ENCODE results near the gene ARL8B. TPM values are rescaled to one million over a fixed set of nuclear protein-coding genes. Genes with fewer than 3 reads are reported as not detected.

The ARL8B gene
- total and polyA plus RNA-seq, 9 of the 15 experiments (the other 6 are each of a cell fraction or from before 2014, with no cell fraction given): 28.5 to 99.4 (median 77.2) TPM

- TF ChIP-seq ZBTB17 (CRISPR knock-in tag; IDR thresholded peaks at IDR 0.05) (0 out of 2 replicates have a peak, but pooled peaks have one; percentile 42), GTF2E2 (tag; IDR thresholded peaks at IDR 0.05) (no peak), ZKSCAN3 (CRISPR knock-in tag; IDR thresholded peaks at IDR 0.05) (no peak), E2F4 (CRISPR knock-in tag; IDR thresholded peaks at IDR 0.05; ENCODE audit: low read depth) (peak; percentile 35; the same call in 1 of the 2 replicates), SMC3 (conservative IDR thresholded peaks at IDR 0.05; ENCODE audit: insufficient read depth, low read depth, low read length) (no peak), MYC (IDR thresholded peaks at IDR 0.05; ENCODE audit: low read depth, low read length) (no peak), MYC (CRISPR knock-in tag; IDR thresholded peaks at IDR 0.05; ENCODE audit: borderline replicate concordance, low read depth) (peak; percentile 15; the same call in 1 of the 2 replicates), TAF7 (tag; IDR thresholded peaks at IDR 0.05) (no peak), ATF7 (IDR thresholded peaks at IDR 0.05) (peak; percentile 38; the same call in 1 of the 2 replicates), NFXL1 (CRISPR knock-in tag; IDR thresholded peaks at IDR 0.05) (0 out of 2 replicates have a peak, but pooled peaks have one; percentile 39), SMAD4 (CRISPR knock-in tag; conservative IDR thresholded peaks at IDR 0.05) (0 out of 2 replicates have a peak, but pooled peaks have one; percentile 20), HIVEP1 (CRISPR knock-in tag; IDR thresholded peaks at IDR 0.05) (0 out of 2 replicates have a peak, but pooled peaks have one; percentile 16), EP400 (IDR thresholded peaks at IDR 0.05) (peak; percentile 27; the same call in 1 of the 2 replicates), TAF1 (IDR thresholded peaks at IDR 0.05; ENCODE audit: control insufficient read depth, extremely low read depth, insufficient read depth, low read length, severe bottlenecking) (no peak), SRF (CRISPR knock-in tag; IDR thresholded peaks at IDR 0.05) (0 out of 4 replicates have a peak, but pooled peaks of 1 of the 2 experiments have one; percentile 30), NCOR1 (IDR thresholded peaks at IDR 0.05) (no peak), HNRNPLL (IDR thresholded peaks at IDR 0.05; ENCODE audit: low read depth, low read length, poor library complexity, severe bottlenecking) (peak; percentile 7), ZNF274 (IDR thresholded peaks at IDR 0.05; ENCODE audit: borderline replicate concordance, low read depth, low read length) (no peak), ARID4B (CRISPR knock-in tag; IDR thresholded peaks at IDR 0.05) (peak; percentile 53; the same call in 1 of the 2 replicates), FOXA3 (CRISPR knock-in tag; conservative IDR thresholded peaks at IDR 0.05 in 1 of 2, IDR thresholded peaks at IDR 0.05 in 1 of 2) (0 out of 4 replicates have a peak, but pooled peaks of 1 of the 2 experiments have one; percentile 42), HDGF (IDR thresholded peaks at IDR 0.05) (peak; percentile 74; the same call in 1 of the 2 replicates)
Measured at GRCh38 chr3:5188419-5189221, 66.5 kb downstream of the ARL8B start (continued).

Data from K562 (cell line).